Measurements from ENCODE around the gene RER1.
"Not testable (repeated sequence)": the region's sequence is repeated elsewhere in the genome, so short reads cannot be mapped to it uniquely, and the experiment has no call there.

The RER1 gene

DNA sequence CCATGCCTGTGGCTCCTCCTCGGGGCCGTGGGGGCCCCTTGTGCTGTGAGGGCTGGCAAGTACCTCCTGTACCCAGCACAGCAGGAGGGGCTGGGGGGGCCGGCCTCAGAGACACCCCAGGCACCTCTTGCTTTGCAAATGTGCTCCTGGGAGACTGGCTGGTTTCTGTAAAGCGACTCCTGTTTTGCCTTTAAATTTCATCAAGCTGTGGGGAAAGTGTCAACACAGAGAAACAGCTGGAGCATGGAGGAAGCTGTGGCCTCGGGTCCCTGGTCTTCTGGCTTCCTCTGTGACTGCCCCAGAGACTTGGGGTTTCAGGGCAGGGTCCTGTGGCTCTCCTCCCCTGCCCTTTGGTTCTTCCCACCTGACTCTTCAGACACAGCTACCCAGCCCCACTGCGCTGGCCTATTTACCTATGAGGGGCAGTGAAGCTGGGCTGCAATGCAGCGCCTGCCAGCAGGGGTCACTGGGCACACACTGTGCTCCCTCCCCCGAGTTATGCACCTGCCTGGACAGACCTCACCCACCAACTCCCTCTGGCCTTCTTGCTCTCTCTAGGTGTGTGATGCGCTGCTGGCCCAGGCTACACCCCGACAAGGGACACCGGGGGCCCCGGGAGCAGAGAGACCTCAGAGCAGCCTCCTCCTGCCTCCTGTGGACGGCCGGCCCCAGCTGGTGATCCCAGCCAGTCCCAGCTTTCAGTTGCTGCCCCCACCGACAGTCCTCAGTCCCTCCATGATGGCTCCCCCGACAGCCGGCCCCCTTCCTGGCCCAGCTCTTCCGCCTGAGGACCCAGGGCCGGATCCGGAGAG, 38.3 kb downstream of the RER1 start:
- no peak for DNase-seq (ENCODE audit: low read depth)

DNA sequence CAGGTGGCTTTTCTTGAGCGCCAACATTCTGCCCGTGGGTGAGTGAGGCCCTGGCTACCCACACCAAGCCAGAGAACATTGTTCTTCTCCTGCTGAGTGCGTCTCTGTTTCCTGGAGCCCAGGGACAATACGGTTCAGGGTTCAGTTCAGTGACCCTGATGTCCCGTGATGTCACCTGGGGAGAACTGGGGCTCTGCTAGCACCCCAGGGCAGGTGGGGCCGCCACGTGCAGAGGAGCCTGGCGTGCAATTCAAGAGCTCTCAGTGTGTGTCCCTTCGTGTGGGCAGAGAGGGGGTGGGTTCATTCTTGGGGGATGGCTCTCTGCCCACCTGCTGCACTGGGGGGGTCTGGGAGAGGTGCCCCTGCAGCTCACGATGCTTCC, 38.9 kb downstream of the RER1 start:
- no peak for DNase-seq (ENCODE audit: low read depth)

DNA sequence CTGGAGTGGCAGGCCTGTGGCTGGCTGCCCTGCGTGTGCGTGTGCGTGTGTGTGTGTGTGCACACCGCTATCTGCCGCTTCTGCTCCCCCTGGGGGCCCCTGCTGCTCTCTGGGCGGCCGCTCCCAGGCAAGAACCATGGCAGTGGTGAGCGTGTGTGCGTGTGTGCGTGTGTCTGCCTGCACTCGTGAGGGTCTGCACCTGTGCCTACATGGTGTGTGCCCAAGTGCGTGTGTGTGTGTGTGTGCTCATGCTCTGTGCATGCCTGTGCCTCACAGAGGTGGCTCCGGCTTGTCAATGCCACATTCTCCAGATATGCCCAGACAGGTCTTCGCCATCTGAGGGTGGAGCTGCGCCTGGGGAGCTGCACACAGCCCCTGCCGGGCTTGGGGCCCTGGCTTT, 39.5 kb downstream of the RER1 start:
- DNase-seq (ENCODE audit: low read depth), result no peak

DNA sequence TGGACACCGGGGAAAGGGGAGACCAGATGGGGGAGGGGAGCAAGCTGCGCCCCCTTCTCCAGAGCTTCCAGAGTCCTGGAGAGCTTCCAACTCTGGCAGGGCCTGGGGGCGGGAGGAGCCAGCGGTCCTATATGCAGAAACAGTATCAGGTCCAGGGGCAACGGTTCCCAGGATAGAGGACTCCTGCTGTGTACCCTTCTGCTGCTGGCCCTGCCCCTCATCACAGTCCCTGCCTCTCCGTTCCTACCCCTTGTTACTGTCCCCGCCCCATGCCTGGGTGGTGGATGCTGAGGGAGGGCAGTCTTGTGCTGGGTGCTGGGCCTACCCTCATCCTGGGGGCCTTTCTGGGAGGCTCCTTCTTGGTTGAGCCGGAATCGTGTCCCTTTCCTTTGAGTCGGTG, 39.9 kb downstream of the RER1 start:
- no peak for DNase-seq (ENCODE audit: low read depth)

- no peak for DNase-seq (ENCODE audit: low read depth)
These were observed 40.8 kb downstream of the RER1 start for GRCh38 chr1:2432441-2432844.

- DNase-seq (ENCODE audit: low read depth), result no peak
These were observed 41.6 kb downstream of the RER1 start for GRCh38 chr1:2433196-2433595.

DNA sequence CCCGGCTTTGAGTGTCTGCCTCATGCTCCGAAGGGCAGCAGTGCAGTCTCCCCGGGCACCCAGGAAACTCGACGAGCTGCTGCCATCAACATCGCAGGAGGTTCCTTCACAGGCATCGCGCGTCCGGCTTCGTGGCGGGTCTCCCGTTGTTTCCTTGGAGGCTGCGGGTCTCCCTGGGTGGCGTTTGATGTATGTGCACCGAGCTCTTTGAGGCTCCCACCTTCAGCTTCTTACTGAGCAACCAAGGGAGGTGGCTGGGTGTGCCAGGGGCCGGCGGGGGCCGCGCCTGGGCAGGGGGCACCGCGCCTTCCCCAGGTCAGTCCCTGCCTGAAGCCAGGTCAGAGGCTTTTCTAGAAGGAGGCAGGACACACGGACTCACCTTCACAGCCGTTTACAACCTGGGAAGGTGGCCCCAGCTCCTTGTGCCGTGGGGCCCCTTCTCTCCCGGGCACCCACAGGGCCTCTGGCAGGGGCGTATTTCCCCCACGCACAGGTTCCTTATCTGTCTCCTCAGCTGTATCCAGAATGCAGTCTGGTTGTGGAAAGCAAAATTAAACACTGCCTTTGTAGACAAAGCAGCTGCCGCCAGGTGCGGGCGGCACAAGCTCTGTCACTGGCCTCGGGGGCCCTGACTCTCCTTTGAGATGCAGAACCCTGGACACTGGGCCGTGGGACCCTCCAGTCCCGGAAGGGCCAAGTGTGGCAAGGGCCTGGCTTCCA, 42.5 kb downstream of the RER1 start:
- DNase-seq (ENCODE audit: low read depth), result no peak

- no peak for DNase-seq (ENCODE audit: low read depth)
These were observed 43.5 kb downstream of the RER1 start for GRCh38 chr1:2435091-2435490.

GRCh38 chr1:2435746-2436355, 44.2 kb downstream of the RER1 start:
- no peak for DNase-seq (ENCODE audit: low read depth)

GRCh38 chr1:2436876-2437275, 45.2 kb downstream of the RER1 start:
- no peak for DNase-seq (ENCODE audit: low read depth)

GRCh38 chr1:2437617-2438016, 46.0 kb downstream of the RER1 start:
- DNase-seq (ENCODE audit: low read depth), result no peak

DNA sequence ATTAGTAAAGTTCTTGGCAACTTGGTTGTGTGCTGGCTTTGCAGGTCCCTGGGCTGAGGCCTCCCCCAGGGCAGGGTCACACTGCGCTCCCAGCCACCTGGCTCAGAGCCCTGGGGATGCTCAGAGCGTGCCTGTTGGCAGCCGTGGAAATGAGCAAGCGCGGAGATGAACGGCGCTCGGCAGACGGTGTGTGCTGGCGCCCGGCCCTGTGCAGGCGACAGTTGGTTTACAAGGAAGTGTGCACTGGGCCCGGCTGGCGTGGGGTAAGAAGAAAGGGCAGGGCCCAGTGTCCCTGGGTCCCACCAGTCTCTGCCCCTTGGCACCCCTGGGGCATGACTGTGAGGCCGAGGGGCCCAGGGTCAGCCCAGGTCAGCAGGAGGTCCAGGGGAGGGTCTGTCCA, 46.4 kb downstream of the RER1 start:
- no peak for DNase-seq (ENCODE audit: low read depth)

DNA sequence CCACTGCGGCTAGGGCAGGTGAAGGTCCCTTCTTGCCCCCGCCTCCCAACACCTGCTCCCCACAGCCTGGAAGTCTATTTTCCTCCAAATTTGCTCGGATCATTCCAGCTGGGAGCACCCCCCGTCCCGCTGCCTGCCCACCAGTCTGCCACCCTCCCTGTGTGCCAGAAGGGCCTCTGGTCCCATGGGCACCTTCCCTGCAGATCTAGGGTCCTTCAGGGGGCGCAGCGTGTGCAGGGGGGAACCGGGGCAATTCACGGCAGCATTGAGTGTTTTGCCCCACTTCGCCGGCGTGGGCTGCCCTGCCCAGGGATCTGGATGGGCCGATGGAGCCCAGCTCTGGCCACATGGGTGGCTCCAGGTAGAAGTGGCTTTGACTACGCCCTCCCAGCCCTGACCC, 47.0 kb downstream of the RER1 start:
- no peak for DNase-seq (ENCODE audit: low read depth)

DNA sequence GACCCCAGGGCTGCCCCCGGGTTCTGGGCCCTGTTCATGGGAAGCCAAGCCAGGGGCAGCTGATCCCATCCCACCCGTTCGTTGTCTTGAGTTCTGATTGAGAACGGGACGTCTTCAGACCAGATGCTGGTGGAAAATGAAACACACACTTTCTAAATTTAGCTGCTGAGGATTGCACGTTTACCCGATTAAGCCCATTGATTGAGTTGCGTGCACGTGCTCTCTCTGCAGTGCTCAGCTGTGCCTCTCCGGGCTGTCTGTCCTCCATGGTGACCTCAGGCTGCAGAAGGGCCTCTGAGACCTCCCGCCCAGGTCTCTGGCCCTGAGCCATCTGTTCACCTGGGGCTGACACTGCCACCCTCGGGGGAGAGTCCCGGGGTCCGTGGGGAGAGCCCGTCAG, 47.7 kb downstream of the RER1 start:
- DNase-seq (ENCODE audit: low read depth), result no peak

DNA sequence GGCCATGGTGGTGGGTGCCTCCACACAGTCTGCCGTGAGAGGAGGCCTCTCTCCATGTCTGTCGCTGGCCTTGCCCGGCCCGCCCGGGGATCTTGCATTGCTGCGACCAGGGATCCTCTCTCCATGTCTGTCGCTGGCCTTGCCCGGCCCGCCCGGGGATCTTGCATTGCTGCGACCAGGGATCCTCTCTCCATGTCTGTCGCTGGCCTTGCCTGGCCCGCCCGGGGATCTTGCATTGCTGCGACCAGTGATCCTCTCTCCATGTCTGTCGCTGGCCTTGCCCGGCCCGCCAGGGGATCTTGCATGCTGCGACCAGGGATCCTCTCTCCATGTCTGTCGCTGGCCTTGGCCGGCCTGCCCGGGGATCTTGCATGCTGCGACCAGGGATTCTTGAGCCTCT, 48.7 kb downstream of the RER1 start:
- DNase-seq (ENCODE audit: low read depth), result not testable (repeated sequence)

GRCh38 chr1:2441746-2442145, 50.1 kb downstream of the RER1 start:
- no peak for DNase-seq (ENCODE audit: low read depth)

- no peak for DNase-seq (ENCODE audit: low read depth)
These were observed 51.0 kb downstream of the RER1 start for GRCh38 chr1:2442661-2443060.

GRCh38 chr1:2443277-2444137, 51.9 kb downstream of the RER1 start:
- DNase-seq (ENCODE audit: low read depth), result no peak

DNA sequence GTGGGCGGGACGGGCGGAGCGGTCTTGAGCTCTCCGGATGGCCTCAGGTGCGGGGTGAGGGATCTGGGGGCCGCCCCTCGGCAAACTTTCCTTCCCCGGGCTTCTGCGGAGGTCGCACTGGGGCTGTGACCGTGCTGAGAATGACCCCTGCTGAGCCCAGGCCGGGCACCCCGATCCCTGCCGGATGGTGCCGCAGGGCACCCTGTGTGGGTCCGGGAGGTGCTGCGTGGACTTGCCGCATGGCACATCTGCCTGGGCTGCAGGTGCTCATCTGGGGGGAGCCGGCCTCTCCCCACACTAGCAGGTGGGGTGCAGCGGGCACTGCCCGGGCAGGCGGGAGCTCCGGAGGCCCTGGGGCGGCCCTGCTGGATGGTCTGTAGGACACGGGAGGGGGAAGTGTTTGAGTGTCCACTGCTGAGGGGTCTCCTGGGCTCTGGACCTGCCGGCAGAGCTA, 52.5 kb downstream of the RER1 start:
- DNase-seq (ENCODE audit: low read depth), result no peak

DNA sequence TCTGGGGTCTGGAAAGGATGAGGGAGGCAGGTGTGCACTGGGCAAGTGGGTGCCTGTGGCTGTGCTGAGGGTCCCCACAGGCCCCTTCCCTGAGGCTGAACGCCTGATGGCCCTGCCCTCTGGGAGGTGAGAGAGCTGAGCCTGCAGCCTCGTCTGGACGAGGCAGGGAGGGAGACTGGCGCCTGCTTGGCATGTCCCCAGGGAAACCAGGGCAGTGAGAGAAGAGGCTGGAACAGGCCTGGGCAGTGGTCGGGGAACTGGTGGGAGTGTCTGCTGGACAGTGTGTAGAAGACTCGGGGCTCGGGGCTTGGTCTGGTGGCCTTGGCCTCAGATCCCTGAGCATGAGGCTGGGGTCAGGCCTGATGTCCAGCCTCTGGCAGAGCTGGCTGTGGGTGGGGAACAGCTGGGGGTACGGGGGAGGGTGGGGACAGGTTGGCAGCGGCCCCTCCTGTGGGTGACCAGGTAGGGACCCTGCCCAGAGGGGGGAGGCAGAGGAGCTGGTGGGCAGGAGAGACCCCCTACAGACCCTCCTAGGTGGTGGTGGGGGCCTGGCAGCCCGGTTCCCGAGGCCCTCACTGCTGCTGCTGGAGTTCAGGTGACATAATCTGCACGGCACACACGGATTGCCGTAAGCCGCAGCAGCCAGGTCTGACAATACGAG, 53.7 kb downstream of the RER1 start:
- DNase-seq (ENCODE audit: low read depth), result no peak

- DNase-seq (ENCODE audit: low read depth), result no peak
These were observed 54.2 kb downstream of the RER1 start for GRCh38 chr1:2445823-2446215.

- DNase-seq (ENCODE audit: low read depth), result no peak
These were observed 54.8 kb downstream of the RER1 start for GRCh38 chr1:2446394-2446793.
